Measurements from ENCODE around the gene RPL36A.

The RPL36A gene

DNA sequence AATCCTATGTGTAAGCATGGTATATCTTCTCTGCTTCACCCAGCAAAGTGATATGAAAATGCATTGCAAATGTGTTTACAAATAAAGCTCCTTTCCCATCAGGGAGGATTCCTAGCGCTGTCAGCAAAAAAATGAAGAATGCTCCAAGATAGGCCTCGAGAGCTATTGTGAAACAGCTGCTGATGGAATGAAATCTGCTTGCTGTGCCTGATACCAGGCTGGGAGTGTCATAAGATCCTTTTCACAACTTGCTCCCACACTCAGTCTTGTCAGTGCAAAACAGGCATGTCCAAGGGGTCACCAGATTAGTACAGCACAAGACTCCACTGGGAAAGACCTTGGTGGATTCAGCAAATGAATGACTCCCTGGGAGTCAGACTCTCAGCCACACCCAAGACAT is 51.3 kb downstream of the RPL36A start:
- TF ChIP-seq ZNF274 (IDR thresholded peaks at IDR 0.05; ENCODE audit: low read depth, low read length) = no peak
- no peak overlapping the region for H3K4me3 ChIP-seq (ENCODE audit: low read length)

Data from GM08714 (cell line).